ENCODE measurements around the gene PCDHB14.
"Not testable (repeated sequence)": the region's sequence is repeated elsewhere in the genome, so short reads cannot be mapped to it uniquely, and the experiment has no call there.

Gene PCDHB14

DNA sequence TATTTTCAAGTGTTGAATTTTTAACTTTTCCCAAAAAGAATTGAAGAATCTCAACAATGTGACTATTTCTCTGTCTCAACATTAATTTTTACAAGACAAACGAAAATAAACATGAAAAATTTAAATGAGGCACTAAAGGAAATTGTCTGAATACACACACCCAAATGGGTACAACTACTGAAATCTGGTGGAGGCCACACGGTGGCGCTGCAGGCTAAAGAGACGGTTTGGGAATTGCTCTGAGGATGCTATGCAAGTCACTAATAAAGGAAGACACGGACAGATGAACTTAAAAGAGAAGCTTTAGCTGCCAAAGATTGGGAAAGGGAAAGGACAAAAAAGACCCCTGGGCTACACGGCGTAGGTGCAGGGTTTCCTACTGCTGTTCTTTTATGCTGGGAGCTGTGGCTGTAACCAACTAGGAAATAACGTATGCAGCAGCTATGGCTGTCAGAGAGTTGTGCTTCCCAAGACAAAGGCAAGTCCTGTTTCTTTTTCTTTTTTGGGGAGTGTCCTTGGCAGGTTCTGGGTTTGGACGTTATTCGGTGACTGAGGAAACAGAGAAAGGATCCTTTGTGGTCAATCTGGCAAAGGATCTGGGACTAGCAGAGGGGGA, 30.9 kb upstream of the PCDHB14 start, which contains the start of gene PCDHB10:
Gene PCDHB10, plus strand, starts transcription at position 244 of the 616 bp plus-strand sequence. Its CDS starts 200 bp downstream, at position 444.
- Histone ChIP-seq H3K9me3 (no peaks in the 10 kb centered on the region), H3K36me3 (replicated peaks) (no peaks in the 10 kb centered on the region), H3K4me1 (no peaks in the 10 kb centered on the region), H3K27me3 (ENCODE audit: low read depth) (no peaks in the 10 kb centered on the region), H3K4me3 (no peak within 1 kb of the TSS)
- DNase-seq (ENCODE audit: low spot score in 2 of 2): peak; percentile 39 to 77
- in situ Hi-C loops (cut with MboI; ENCODE audit: low sequenced_read_pairs): no loop called here

DNA sequence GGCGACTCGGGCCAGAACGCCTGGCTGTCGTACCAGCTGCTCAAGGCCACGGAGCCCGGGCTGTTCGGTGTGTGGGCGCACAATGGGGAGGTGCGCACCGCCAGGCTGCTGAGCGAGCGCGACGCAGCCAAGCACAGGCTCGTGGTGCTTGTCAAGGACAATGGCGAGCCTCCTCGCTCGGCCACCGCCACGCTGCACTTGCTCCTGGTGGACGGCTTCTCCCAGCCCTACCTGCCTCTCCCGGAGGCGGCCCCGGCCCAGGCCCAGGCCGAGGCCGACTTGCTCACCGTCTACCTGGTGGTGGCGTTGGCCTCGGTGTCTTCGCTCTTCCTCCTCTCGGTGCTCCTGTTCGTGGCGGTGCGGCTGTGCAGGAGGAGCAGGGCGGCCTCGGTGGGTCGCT, 28.8 kb upstream of the PCDHB14 start:
- H3K27me3 ChIP-seq (ENCODE audit: low read depth); H3K4me1 ChIP-seq; DNase-seq (ENCODE audit: low spot score in 2 of 2); in situ Hi-C loops (cut with MboI; ENCODE audit: low sequenced_read_pairs); H3K36me3 ChIP-seq (replicated peaks); H3K9me3 ChIP-seq; H3K4me3 ChIP-seq: not testable (repeated sequence)

DNA sequence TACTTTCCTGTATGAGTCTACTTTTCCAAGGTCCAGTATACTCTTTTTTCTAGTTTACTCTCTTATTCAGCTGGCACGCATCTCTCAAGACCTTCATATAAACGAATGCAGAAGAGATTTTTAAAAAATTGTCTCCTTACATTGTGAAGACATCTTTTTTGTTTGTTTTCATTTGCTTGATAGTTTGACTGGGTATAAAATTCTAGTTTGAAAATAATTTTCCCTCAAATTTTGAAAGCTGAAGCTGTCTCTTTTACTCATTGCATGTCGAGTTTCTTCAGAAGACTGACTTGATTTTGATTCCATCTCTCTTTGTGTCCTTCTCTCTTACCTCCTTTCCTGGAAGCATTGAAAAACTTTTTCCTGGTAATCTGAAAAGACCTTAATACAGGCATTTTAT, 26.8 kb upstream of the PCDHB14 start:
- Histone ChIP-seq H3K36me3 (replicated peaks) (no peaks in the 10 kb centered on the region), H3K27me3 (ENCODE audit: low read depth) (no peaks in the 10 kb centered on the region), H3K4me3 (no peak overlapping the region), H3K4me1 (no peaks in the 10 kb centered on the region), H3K9me3 (no peaks in the 10 kb centered on the region)
- in situ Hi-C loops (cut with MboI; ENCODE audit: low sequenced_read_pairs): no loop called here
- no peak for DNase-seq (ENCODE audit: low spot score in 2 of 2)

DNA sequence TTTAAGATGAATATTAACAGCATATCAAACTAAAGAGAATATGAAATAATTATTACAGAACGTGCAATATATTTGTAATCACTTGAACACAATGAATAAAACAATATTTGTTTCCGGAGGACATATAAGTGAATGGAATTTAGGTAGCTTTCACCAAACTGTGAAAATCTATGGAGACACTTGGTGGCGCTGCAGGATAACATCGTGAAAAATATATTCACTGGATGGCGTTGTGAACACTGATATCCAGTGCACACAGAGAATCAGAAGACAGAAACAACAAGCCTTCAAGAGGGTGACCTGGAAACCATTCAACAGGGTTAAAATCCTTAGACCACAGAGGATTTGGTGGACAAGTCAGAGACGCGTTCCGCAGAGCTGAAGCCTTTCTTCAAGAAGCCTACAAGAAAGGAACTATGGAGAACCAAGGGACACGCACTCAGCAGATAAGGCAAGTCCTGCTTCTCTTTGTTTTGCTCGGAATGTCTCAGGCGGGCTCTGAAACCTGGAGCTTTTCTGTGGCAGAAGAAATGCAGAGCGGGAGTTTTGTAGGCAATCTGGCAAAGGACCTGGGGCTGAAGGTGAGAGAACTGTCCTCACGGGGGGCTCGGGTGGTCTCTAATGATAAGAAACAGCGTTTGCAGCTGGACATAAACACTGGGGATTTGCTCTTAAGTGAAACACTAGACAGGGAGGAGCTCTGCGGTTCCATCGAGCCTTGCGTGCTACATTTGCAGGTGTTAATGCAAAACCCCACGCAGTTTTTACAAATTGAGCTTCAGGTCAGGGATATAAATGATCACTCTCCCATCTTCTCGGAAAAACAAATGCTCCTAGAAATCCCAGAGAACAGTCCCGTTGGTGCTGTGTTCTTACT, 23.5 kb upstream of the PCDHB14 start, which contains the start of gene PCDHB11:
Gene PCDHB11, plus strand, starts transcription at position 269 of the 877 bp plus-strand sequence. Its CDS starts 148 bp downstream, at position 417.
- no peaks in the 10 kb centered on the region for H3K4me1 ChIP-seq
- no peaks in the 10 kb centered on the region for H3K9me3 ChIP-seq
- H3K36me3 ChIP-seq (replicated peaks): no peaks in the 10 kb centered on the region
- in situ Hi-C loops (cut with MboI; ENCODE audit: low sequenced_read_pairs): loop anchor here (25.0 kb wide), 1 partner anchor 363 kb away; no protein-coding TSS in a partner anchor
- peak; percentile 4 to 47 for DNase-seq (ENCODE audit: low spot score in 2 of 2)
- no peaks in the 10 kb centered on the region for H3K27me3 ChIP-seq (ENCODE audit: low read depth)
- H3K4me3 ChIP-seq: no peak within 1 kb of the TSS

DNA sequence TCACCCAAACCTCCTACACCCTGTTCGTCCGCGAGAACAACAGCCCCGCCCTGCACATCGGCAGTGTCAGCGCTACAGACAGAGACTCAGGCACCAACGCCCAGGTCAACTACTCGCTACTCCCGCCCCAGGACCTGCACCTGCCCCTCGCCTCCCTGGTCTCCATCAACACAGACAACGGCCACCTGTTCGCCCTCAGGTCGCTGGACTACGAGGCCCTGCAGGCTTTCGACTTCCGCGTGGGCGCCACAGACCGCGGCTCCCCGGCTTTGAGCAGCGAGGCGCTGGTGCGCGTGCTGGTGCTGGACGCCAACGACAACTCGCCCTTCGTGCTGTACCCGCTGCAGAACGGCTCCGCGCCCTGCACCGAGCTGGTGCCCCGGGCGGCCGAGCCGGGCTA, 22.0 kb upstream of the PCDHB14 start:
- H3K36me3 ChIP-seq (replicated peaks); H3K9me3 ChIP-seq; H3K27me3 ChIP-seq (ENCODE audit: low read depth); H3K4me1 ChIP-seq; DNase-seq (ENCODE audit: low spot score in 2 of 2); H3K4me3 ChIP-seq: not testable (repeated sequence)
- in situ Hi-C loops (cut with MboI; ENCODE audit: low sequenced_read_pairs): loop anchor here (25.0 kb wide), 1 partner anchor 361 kb away; no protein-coding TSS in a partner anchor

DNA sequence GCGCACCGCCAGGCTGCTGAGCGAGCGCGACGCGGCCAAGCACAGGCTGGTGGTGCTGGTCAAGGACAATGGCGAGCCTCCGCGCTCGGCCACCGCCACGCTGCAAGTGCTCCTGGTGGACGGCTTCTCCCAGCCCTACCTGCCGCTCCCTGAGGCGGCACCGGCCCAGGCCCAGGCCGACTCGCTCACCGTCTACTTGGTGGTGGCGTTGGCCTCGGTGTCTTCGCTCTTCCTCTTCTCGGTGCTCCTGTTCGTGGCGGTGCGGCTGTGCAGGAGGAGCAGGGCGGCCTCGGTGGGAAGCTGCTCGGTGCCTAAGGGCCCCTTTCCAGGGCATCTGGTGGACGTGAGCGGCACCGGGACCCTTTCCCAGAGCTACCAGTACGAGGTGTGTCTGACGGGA, 21.5 kb upstream of the PCDHB14 start:
- not testable (repeated sequence) for H3K4me1 ChIP-seq; H3K36me3 ChIP-seq (replicated peaks); H3K4me3 ChIP-seq; H3K9me3 ChIP-seq; DNase-seq (ENCODE audit: low spot score in 2 of 2); H3K27me3 ChIP-seq (ENCODE audit: low read depth)
- in situ Hi-C loops (cut with MboI; ENCODE audit: low sequenced_read_pairs): loop anchor here (25.0 kb wide), 1 partner anchor 361 kb away; no protein-coding TSS in a partner anchor

DNA sequence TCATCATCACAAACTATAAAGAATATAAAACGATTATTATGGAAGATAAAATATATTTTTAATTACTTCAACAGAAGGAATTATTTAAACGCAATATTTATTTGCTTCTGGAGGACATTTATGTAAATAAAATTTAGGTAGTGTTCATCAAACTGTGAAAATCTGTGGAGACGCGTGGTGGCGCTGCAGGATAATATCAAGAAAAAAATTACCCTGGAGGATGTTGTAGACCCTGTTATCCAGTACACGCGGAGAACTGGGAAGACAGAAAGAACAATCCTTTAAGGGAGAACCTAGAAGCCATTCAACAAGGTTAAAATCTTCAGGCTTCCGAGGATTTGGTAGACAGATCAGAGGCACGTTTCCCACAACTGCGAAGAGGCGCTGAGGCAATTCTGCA, 14.7 kb upstream of the PCDHB14 start, which contains the start of gene PCDHB12:
Gene PCDHB12, plus strand, starts transcription at position 242 of the 400 bp plus-strand sequence. CDS start 189 bp downstream, outside the sequence.
- no peaks in the 10 kb centered on the region for H3K27me3 ChIP-seq (ENCODE audit: low read depth)
- no peak for DNase-seq (ENCODE audit: low spot score in 2 of 2)
- H3K9me3 ChIP-seq: no peaks in the 10 kb centered on the region
- no peak within 1 kb of the TSS for H3K4me3 ChIP-seq
- in situ Hi-C loops (cut with MboI; ENCODE audit: low sequenced_read_pairs): loop anchor here (25.0 kb wide), 1 partner anchor 354 kb away; no protein-coding TSS in a partner anchor
- no peaks in the 10 kb centered on the region for H3K36me3 ChIP-seq (replicated peaks)
- H3K4me1 ChIP-seq: no peaks in the 10 kb centered on the region

DNA sequence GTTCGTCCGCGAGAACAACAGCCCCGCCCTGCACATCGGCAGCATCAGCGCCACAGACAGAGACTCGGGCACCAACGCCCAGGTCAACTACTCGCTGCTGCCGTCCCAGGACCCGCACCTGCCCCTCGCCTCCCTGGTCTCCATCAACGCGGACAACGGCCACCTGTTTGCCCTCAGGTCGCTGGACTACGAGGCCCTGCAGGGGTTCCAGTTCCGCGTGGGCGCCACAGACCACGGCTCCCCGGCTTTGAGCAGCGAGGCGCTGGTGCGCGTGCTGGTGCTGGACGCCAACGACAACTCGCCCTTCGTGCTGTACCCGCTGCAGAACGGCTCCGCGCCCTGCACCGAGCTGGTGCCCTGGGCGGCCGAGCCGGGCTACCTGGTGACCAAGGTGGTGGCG, 12.9 kb upstream of the PCDHB14 start:
- not testable (repeated sequence) for H3K9me3 ChIP-seq; H3K4me1 ChIP-seq; H3K27me3 ChIP-seq (ENCODE audit: low read depth); DNase-seq (ENCODE audit: low spot score in 2 of 2); H3K36me3 ChIP-seq (replicated peaks); H3K4me3 ChIP-seq
- in situ Hi-C loops (cut with MboI; ENCODE audit: low sequenced_read_pairs): loop anchor here (25.0 kb wide), 1 partner anchor 352 kb away; no protein-coding TSS in a partner anchor

DNA sequence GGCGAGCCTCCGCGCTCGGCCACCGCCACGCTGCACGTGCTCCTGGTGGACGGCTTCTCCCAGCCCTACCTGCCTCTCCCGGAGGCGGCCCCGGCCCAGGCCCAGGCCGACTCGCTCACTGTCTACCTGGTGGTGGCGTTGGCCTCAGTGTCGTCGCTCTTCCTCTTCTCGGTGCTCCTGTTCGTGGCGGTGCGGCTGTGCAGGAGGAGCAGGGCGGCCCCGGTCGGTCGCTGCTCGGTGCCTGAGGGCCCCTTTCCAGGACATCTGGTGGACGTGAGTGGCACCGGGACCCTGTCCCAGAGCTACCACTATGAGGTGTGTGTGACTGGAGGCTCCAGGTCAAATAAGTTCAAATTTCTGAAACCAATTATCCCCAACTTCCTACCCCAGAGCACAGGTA, 12.3 kb upstream of the PCDHB14 start:
- in situ Hi-C loops (cut with MboI; ENCODE audit: low sequenced_read_pairs): loop anchor here (25.0 kb wide), 1 partner anchor 351 kb away; no protein-coding TSS in a partner anchor
- H3K9me3 ChIP-seq; H3K4me3 ChIP-seq; H3K4me1 ChIP-seq; H3K27me3 ChIP-seq (ENCODE audit: low read depth); DNase-seq (ENCODE audit: low spot score in 2 of 2); H3K36me3 ChIP-seq (replicated peaks): not testable (repeated sequence)

DNA sequence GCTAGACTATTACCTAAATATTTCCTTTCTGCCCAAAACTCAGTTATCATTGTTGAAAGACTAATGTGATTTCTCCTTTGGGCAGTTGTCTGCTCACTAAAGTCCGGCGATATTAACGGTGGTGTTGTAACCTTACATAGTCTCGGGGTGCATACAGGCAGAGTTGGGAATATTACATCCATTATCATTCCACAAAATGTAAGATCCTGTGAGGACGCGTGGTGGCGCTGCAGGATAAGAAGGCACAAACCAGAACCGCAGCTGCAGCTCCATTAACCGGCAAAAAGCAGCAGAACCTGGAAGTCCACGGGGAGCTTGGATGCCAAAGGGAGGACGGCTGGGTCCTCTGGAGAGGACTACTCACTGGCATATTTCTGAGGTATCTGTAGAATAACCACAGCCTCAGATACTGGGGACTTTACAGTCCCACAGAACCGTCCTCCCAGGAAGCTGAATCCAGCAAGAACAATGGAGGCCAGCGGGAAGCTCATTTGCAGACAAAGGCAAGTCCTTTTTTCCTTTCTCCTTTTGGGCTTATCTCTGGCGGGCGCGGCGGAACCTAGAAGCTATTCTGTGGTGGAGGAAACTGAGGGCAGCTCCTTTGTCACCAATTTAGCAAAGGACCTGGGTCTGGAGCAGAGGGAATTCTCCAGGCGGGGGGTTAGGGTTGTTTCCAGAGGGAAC, 9.3 kb upstream of the PCDHB14 start, which contains the start of gene PCDHB13:
Gene PCDHB13, plus strand, starts transcription at position 264 of the 684 bp plus-strand sequence. Its CDS starts 205 bp downstream, at position 469.
- H3K9me3 ChIP-seq; H3K4me1 ChIP-seq; H3K27me3 ChIP-seq (ENCODE audit: low read depth); H3K36me3 ChIP-seq (replicated peaks): not testable (repeated sequence)
- in situ Hi-C loops (cut with MboI; ENCODE audit: low sequenced_read_pairs): loop anchor here (25.0 kb wide), 1 partner anchor 349 kb away; no protein-coding TSS in a partner anchor
- H3K4me3 ChIP-seq: peak within 1 kb of the TSS; percentile 17
- DNase-seq (ENCODE audit: low spot score in 2 of 2): peak; percentile 65 to 86

DNA sequence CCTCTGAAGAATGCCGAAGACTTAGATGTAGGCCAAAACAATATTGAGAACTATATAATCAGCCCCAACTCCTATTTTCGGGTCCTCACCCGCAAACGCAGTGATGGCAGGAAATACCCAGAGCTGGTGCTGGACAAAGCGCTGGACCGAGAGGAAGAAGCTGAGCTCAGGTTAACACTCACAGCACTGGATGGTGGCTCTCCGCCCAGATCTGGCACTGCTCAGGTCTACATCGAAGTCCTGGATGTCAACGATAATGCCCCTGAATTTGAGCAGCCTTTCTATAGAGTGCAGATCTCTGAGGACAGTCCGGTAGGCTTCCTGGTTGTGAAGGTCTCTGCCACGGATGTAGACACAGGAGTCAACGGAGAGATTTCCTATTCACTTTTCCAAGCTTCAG, 8.6 kb upstream of the PCDHB14 start:
- H3K27me3 ChIP-seq (ENCODE audit: low read depth); H3K9me3 ChIP-seq; H3K4me1 ChIP-seq; H3K36me3 ChIP-seq (replicated peaks); H3K4me3 ChIP-seq; DNase-seq (ENCODE audit: low spot score in 2 of 2): not testable (repeated sequence)
- in situ Hi-C loops (cut with MboI; ENCODE audit: low sequenced_read_pairs): loop anchor here (25.0 kb wide), 1 partner anchor 348 kb away; no protein-coding TSS in a partner anchor

DNA sequence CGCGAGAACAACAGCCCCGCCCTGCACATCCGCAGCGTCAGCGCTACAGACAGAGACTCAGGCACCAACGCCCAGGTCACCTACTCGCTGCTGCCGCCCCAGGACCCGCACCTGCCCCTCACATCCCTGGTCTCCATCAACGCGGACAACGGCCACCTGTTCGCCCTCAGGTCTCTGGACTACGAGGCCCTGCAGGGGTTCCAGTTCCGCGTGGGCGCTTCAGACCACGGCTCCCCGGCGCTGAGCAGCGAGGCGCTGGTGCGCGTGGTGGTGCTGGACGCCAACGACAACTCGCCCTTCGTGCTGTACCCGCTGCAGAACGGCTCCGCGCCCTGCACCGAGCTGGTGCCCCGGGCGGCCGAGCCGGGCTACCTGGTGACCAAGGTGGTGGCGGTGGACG, 7.6 kb upstream of the PCDHB14 start:
- not testable (repeated sequence) for H3K9me3 ChIP-seq; H3K27me3 ChIP-seq (ENCODE audit: low read depth); H3K36me3 ChIP-seq (replicated peaks); H3K4me3 ChIP-seq; H3K4me1 ChIP-seq; DNase-seq (ENCODE audit: low spot score in 2 of 2)
- in situ Hi-C loops (cut with MboI; ENCODE audit: low sequenced_read_pairs): loop anchor here (25.0 kb wide), 1 partner anchor 347 kb away; no protein-coding TSS in a partner anchor

DNA sequence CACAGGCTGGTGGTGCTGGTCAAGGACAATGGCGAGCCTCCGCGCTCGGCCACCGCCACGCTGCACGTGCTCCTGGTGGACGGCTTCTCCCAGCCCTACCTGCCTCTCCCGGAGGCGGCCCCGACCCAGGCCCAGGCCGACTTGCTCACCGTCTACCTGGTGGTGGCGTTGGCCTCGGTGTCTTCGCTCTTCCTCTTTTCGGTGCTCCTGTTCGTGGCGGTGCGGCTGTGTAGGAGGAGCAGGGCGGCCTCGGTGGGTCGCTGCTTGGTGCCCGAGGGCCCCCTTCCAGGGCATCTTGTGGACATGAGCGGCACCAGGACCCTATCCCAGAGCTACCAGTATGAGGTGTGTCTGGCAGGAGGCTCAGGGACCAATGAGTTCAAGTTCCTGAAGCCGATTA, 7.1 kb upstream of the PCDHB14 start:
- DNase-seq (ENCODE audit: low spot score in 2 of 2); H3K4me3 ChIP-seq; H3K36me3 ChIP-seq (replicated peaks); H3K4me1 ChIP-seq; H3K27me3 ChIP-seq (ENCODE audit: low read depth); H3K9me3 ChIP-seq: not testable (repeated sequence)
- in situ Hi-C loops (cut with MboI; ENCODE audit: low sequenced_read_pairs): loop anchor here (25.0 kb wide), 1 partner anchor 346 kb away; no protein-coding TSS in a partner anchor

Data from HAP-1 (cell line).